Activated effector memory CD4-positive, alpha-beta T cell treated with anti-CD3 and anti-CD28 coated beads, Interleukin-2, amount 50 U/mL, for 16 hours (primary cell): ENCODE data around the gene NR2C2.

Source experiments
- DNase-seq: peaks from one replicate; pipeline ENCODE4 v3.0.0-alpha.2; 2020

NR2C2 gene

GRCh38 chr3:15032650-15033049 is 85.3 kb downstream of the NR2C2 start:
- no peak for DNase-seq

GRCh38 chr3:15033103-15033502 is 85.7 kb downstream of the NR2C2 start:
- no peak for DNase-seq

DNA sequence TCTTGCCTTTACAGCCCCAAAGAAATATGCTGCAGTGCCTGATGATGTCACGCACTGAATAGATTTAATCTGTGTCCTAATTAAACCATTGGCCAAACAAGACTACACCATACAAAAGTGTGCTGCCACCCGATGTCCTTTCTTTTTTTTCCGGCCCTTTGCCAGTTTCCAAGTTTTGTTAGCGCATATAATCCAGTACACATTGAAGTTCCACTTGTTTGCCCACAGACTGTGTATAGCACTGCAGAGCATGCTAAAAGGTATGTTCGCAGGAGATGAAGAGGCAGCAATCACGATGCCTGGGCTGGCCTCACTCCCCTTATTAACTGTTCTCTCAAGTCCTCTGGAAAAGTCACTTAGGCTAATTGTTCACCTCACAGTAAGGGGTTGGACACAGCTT is 90.9 kb downstream of the NR2C2 start:
- no peak for DNase-seq

- DNase-seq, result no peak
Measured at GRCh38 chr3:15040844-15041243, 93.5 kb downstream of the NR2C2 start.

- no peak for DNase-seq
Measured at GRCh38 chr3:15041950-15042349, 94.6 kb downstream of the NR2C2 start.

DNA sequence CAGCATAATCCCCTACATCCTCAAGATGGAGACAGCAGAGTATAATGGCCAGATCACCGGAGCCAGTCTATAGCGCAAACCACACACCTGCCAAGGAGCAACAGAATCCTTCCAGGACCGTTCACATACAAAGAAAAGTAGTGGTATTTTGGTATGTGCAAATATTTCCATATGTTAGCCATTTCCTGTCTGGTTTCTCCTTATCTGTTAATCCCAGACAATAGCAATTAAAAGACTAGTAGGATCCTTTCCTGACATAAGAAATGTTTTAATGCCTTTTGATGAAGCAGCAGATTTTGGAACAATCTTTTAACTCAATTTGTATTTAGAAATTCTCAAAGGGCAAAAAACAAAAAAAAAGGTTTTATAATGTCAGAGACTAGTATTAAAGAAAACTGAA is 95.6 kb downstream of the NR2C2 start:
- DNase-seq, result no peak

GRCh38 chr3:15043408-15044171 is 96.2 kb downstream of the NR2C2 start:
- no peak for DNase-seq

GRCh38 chr3:15044326-15044725 is 96.9 kb downstream of the NR2C2 start:
- no peak for DNase-seq

GRCh38 chr3:15045667-15046066 is 98.3 kb downstream of the NR2C2 start:
- DNase-seq, result no peak

GRCh38 chr3:15049584-15049983 is 102.2 kb downstream of the NR2C2 start:
- DNase-seq, result no peak

GRCh38 chr3:15050405-15051092 is 103.2 kb downstream of the NR2C2 start:
- no peak for DNase-seq

- peak; percentile 77 for DNase-seq
Measured at GRCh38 chr3:15051531-15051930, 104.1 kb downstream of the NR2C2 start.

DNA sequence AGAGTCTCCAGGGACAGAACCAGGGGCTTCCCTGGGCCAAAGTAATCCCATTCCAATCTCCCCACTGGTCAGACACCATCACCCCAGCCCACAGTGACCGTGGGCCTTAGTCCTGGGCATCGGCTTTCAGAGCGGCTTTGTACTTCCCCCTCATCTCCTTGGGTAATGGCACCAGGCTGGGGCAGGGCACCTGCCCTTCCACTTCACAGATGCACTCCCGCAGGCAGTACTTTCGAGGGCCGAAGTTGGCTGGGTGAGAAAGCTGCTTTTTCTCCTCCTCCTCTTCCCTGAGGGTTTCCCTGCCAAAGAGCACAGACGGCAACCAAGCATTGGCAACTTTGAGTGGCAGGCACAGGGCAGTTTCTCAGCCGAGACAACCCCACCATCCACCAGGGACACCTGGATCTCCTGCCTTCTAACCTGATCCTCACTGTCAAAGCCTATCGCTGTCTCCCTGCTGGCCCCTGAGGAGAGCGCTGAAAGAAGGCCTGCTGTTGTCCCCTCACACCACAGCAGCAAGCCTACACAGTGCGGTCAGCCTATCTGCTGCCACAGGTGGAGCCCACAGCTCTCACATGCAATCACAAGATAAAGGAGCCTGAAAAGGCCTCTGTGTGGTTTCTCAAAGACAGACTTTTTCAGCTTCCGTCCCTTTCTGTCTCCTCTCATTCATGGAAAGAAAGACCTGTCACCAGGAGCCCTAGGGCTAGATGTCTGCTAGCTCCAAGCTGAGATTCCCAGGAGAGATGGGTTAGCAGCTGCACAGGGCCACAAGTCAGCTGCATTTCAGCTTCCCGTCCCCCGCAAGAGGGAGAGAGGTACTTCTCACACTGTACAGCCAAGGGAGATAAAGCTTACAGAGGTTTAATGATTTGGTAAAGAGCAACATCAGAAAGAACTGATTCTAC is 105.2 kb downstream of the NR2C2 start:
- DNase-seq, result no peak

DNA sequence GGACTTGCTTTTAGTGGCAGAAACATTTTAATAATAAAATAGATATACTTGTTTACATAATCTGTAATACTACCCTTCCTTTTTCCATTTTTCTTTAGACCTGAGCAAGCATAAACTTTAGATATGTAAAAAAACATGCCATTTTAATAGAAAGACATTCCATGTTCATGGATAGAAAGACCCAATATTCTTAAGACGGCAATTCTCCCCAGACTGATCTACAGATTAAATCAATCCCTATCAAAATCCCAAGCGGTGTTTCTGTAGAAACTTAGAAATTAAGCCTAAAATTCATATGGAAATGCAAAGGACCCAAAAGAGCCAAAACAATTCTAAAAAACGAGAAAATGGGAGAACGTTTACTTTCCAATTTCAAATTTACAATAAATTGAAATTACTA is 106.2 kb downstream of the NR2C2 start:
- DNase-seq, result no peak

DNA sequence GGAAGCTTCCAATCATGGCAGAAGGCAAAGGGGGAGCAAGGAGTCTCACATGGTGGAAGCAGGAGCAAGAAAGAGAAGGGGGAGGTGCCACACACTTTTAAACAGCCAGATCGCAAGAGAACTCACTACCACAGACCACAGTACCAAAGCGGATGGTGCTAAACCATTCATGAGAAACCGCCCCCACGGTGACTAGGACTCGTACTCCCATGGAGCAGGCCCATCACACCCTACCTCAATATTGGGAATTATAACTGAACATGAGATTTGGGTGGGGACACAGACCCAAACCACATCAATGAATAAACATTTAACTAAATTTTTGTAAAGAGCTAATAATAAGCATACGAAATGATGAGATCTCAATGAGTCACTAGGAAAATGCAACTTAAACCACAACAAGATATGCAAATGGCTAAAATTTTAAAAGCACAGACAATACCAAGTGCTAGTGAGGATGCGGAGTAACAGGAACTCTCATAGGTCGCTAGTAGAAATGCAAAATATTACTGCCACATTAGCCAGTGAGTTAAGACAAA is 107.7 kb downstream of the NR2C2 start:
- DNase-seq, result peak; percentile 81

DNA sequence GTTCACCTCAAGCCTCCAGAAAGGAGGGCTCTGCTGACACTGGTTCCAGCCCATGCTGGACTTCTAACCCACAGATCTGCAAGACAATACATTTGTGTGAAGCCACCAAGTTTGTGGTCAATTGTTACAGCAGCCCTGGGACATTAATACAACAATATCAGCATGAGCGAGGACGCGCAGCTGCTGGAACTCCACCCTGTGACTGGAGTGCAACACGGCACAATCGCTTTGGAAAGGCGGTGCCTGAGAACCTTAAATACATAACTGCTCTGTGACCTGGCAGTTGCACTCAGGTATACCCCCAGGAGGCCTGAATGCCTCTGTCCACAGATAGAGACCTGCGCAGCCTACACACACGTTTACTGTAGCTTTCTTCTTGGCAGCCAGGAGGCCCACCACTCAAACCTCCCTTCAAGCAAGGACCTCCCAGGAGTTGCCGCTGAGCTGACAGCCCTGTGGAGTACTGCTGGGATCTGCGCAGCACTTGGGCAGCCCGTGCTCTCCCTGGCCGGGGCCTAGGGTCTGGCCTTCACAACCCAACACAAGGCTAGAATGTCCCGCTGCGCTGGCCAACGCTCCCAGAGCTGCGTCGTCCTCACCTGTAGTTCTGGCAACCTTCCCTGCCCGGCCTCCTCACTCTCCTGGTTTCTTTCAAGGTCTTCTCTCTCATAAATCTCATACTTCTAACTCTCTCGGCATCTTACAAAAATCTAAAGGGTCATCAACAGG is 109.5 kb downstream of the NR2C2 start:
- no peak for DNase-seq

DNA sequence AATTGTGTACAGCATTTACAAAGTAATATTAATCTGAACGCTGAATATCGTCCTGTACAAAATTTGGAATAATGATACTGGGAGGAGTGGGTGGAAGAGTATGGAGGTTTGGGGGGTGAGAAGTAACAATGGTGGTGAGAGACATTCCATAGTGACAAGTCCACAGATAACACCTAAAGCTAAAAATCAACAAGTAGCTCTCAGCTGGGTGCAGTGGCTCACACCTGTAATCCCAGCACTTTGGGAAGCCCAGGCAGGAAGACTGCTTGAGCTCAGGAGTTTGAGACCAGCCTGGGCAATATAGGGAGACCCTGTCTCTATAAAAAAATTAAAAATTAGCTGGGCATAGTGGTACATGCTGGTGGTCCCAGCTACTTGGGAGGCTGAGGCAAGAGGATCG is 112.6 kb downstream of the NR2C2 start:
- no peak for DNase-seq

GRCh38 chr3:15063238-15063637 is 115.9 kb downstream of the NR2C2 start:
- DNase-seq, result no peak

DNA sequence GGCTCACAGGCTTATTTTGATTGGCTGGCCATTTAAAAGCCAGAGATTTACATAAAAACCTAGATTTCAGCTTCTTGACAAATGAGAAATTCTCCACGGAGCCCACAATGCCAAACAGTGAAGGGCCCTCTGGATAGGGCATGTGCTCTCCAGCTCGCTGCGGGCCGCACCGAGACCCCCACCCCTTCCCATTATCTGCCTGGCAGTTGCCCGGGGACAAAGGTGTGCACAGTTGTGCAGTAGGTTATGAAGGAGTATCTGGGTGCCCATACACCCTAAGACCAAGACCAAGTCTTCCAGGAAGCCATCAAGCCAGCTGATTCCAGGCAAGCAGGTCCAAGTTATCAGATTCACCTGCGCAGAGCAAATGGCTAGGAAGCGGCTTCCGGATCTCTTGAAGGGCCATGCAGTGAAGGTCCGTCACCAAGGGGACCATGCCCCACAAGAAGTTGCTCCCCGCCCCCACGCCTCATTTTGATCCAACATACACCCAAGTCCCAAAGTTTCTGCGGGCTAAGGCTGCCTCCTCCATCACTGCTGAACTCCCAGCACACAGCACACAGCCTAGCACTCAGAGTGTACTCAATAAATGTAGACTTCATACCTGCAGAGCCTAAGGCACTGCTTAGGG is 116.4 kb downstream of the NR2C2 start:
- no peak for DNase-seq

DNA sequence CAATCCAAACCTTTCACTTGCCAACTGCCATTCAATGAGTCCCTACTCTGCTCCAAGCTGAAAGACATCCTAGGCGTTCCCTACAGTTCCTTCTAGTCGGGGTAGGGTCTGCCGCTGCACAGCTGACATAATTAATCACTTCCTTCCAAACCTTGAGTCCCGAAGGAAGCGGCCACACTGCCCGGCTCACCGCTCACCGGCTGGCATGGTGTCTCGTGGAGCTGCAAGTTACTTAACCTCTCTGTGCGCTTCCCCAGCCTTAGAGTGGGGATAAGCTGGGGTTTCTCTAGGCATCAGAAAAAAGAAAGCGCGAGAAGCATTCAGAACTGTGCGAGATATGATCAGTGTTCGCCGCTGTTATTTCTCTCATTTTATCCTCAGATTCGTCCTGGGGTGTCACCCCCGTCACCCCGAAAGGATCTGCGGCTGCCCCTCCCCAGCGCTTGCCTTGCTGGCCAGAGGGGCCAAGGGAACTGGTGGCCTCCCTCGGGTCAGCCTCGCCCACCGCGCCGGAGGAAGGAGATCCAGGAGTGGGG is 117.0 kb downstream of the NR2C2 start:
- DNase-seq, result peak; percentile 71

DNA sequence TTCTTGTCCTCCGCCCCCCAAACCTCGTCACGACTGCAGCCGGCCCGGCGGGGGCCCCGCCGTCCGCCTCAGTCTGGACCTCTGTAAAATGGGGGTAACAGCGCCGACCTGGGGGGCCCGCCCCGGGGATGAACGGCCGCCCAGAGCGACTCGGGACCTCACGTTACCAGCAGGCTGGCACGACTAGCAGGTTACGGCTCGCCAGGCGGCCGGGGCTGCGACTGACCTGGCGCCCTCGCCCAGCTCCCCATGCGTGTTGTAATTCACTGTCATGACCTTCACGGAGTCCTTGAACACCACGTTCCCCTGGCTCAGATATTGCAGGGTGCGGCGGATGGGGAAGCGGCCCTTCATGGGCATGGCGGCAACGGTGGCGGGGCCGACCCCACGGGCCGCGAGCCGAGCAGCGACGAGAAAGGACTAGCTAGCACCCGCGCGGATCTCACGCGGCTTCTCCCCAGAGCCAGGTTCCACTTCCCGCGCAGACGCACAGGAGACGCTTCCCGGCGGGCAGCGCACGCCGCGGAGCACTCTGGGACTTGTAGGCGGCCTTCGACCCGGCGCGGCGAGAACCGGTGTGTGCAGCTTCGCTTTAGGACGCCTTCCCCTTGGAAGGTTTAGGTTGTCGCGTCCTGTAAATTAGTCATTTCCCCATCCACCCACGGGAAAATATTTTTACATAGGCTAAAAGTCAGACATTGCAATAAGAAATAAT is 117.6 kb downstream of the NR2C2 start, which contains the start of gene MRPS25:
Gene MRPS25, minus strand, starts transcription at position 481 of the 715 bp plus-strand sequence. Its CDS starts 121 bp downstream, at position 360.
- peak; percentile 96 for DNase-seq
